GM18861 (cell line): ENCODE data around the gene ANKK1.

Experiments used
- ATAC-seq: cut with Tn5 transposase; IDR thresholded peaks from one replicate; pipeline ENCODE4 v1.9.1; 2021; ENCODE audit not compliant: unreplicated experiment

Gene ANKK1

DNA sequence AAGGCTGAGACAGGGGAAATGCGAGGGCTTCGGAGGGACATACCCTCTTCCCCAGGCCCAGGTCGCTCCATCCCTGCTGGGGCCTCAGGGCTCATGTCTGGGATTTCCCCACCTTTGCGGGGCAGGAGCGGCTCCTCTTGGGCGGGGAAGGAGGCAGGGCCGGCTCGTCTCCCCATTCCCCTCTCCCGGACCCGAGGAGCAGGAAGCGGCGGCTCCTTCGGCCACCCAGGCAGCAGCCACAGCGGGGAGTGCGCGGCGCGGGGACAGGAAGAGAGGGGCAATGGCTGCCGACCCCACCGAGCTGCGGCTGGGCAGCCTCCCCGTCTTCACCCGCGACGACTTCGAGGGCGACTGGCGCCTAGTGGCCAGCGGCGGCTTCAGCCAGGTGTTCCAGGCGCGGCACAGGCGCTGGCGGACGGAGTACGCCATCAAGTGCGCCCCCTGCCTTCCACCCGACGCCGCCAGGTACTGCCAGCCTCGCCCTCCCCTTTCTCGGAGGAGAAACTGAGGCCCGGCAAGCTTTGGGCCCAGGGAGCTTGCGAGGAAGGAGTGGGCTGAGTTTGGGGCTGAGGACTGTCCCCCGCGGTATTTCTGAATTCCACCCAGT is at the start of gene ANKK1:
TSS of gene ANKK1 (plus strand) at position 175 of the 607 bp plus-strand sequence. CDS start at position 281, 106 bp downstream.
- no peak for ATAC-seq

- ATAC-seq = no peak
These were observed 48.8 kb upstream of the ANKK1 start for GRCh38 chr11:113338730-113339129.

- ATAC-seq = no peak
These were observed 47.5 kb upstream of the ANKK1 start for GRCh38 chr11:113339929-113340589.

DNA sequence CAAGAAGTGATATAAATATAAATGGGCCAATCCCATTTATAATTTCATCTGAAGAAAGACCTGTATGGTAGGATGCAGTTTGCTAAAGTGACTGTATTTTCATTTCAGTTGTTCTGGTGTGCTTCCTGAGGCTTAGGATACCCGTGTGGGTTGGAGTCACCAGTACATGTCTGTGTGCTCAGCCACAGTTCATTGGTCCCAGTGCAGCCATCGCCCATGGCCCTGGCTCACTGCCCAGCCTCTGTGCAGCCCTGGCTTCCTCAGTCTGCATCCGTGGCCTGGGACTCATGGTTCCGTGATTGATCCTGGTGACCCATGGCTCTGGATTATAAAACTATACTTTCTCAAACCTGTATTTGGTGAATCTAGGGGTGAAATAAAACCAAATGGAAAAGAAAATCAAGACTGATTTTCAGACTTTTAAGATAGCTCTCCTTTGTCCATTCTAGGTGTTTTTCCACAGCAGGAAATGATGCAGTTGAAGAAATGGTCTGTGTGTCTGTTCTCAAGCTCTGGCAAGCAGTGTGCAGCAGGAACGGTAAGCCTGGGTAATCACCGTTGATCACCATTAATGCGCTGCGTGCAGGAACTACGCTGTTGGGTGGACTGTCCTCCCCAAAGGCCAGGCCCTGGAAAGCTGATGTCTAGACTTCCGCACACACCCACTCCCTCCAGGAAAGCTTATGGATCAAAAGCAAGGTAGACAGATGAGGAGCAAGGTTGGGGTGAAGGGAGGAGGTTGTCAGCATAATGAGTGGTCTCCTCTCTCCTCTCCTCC is 46.0 kb upstream of the ANKK1 start:
- ATAC-seq = no peak

DNA sequence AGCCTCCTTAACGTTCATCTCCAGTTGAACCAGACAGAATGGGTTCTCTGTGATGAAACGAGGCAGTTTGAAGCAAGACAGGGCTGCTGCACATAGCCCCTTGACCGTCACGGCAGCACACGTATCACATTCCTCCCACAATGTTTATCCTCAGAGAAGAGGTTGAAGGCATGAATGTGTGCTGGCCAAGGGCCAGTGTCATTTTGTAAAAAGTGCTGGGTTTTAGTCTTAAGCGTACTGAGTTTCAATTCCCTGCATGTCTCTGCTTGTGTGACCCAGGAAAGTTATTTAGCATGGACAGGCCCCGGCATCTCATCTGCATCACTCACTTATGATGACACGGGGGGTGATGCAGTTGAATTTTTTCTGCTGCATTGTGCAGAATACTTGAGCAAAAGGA is 41.6 kb upstream of the ANKK1 start:
- no peak for ATAC-seq

GRCh38 chr11:113349528-113349927 is 38.1 kb upstream of the ANKK1 start:
- ATAC-seq = no peak

DNA sequence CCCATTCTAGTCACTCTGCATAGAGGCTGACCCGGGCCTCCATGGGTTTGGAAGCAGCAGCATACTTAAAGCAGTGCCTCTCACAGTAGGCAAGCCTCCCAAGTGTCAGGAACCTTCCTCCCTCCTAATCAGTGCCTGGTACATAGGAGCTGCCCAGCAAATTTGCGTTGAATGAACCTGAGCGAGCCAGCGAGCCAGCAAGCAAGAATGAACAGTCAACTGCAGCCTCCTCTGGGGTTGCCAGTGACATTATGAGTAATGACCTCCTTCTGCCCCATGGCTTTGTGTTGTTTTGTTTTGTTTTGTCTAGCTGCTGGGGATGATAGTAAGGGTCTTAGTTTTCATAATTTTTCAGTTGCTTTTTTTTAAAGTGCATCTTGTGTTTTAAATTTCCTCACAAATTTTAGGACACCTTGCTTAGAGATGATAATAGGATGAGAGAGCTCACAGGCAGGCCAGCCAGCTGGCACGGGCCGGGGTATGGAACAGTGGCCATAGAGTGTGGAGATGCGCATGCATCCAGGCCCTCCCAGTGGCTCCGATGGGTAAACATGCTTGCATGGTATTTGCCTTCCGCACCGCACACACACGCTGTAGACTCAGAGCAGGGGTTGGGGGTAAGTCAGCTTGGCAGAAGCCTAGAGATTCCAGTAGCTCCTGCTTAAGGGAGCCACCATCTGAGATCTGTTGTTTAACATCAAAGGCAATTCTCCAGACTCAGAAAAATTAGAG is 37.1 kb upstream of the ANKK1 start:
- no peak for ATAC-seq

DNA sequence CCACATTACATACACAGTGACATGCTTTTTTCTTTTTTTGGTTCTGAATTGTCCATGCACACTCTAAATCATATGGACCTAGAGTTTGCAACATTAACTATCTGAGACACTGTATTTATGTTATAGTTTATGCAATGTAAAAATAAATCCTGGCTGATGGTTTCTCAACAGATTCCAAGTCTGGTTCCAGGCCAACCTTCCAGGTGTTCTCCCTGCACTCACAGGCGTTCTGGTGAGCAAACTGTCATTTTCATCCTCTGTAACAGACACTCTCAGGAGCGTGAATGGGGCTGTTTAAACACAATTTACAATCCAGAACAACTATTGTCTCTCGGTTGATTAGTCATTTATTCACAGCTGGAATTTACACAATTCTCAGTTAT is 36.5 kb upstream of the ANKK1 start:
- no peak for ATAC-seq

DNA sequence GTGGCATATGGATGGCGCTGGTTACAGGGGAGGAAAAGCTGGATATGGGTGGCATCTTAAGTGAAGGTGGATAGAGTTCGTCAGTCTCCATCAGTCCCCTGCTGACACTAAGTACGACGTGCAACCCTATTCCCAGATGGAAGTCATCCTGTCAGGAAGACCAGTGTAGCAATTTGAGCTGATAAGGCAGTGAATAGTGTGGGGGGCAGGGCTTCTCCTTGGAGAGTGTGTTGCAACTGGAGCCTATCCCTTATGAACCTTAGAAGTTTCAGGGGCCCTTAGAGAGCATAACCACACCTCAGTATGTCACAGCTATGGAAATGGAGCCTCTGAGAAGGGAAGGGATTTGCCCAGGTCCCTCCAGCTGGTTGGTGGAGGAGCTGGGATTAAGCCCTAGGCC is 36.1 kb upstream of the ANKK1 start:
- ATAC-seq = no peak

- ATAC-seq = no peak
These were observed 31.4 kb upstream of the ANKK1 start for GRCh38 chr11:113356203-113356602.

GRCh38 chr11:113363406-113363805 is 24.2 kb upstream of the ANKK1 start:
- no peak for ATAC-seq

- ATAC-seq = no peak
These were observed 23.5 kb upstream of the ANKK1 start for GRCh38 chr11:113363996-113364641.

GRCh38 chr11:113365895-113366294 is 21.7 kb upstream of the ANKK1 start:
- ATAC-seq = no peak

GRCh38 chr11:113369411-113369810 is 18.2 kb upstream of the ANKK1 start:
- no peak for ATAC-seq

- ATAC-seq = no peak
These were observed 16.9 kb upstream of the ANKK1 start for GRCh38 chr11:113370634-113371033.

GRCh38 chr11:113372309-113372708 is 15.3 kb upstream of the ANKK1 start:
- no peak for ATAC-seq

DNA sequence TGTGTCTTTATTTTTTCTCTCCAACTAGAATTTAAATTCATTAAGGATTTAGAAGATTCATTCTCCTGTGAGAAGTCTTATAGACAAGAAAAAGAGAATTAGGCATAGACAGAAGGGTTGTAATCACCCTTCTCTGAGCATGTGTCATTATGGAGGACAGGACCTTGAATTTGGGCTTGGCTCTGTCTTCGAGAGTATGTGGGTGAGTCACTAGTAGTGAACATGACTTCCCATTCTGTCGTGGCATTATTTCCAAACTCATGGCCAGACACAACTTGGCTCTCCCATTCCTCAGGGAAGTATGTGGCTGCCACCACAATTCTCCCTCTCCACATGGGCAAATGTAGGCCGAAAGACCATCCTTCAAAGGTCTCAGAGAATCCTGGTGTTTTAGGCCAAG is 14.3 kb upstream of the ANKK1 start:
- ATAC-seq = no peak

- no peak for ATAC-seq
These were observed 13.5 kb upstream of the ANKK1 start for GRCh38 chr11:113373981-113374560.

DNA sequence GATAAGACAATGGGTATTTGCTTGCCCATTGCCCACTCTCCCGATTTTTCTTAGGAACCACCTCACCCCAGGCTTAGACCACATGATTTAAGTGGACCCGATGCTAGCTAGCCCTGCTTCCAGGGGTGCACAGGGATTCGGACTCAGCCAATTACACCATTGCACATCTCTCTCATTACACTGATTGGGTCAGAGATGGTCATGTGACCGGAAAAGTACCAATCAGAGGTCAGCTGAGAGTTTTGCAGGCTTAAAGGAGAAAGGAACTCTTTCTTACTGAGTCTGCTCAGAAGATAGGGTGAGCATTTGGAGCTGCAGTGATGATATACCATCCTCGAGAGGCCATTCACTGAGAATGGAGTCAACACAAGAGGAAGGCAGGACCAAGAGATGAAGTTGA is 12.2 kb upstream of the ANKK1 start:
- ATAC-seq = no peak

- ATAC-seq = no peak
These were observed 11.4 kb upstream of the ANKK1 start for GRCh38 chr11:113376156-113376555.
